ENCODE data around the gene ARF3.
"Not testable (repeated sequence)": the region's sequence is repeated elsewhere in the genome, so short reads cannot be mapped to it uniquely, and the experiment has no call there.

Gene ARF3

GRCh38 chr12:48929551-48929950 is 27.7 kb downstream of the ARF3 start:
- no peak for DNase-seq
- ATAC-seq, result no peak

- no peak for ATAC-seq
- DNase-seq, result no peak
These were observed 30.0 kb downstream of the ARF3 start for GRCh38 chr12:48927261-48927660.

GRCh38 chr12:48925304-48926011 is 31.8 kb downstream of the ARF3 start, which contains the start of gene FKBP11:
TSS of gene FKBP11 (minus strand) at chr12:48925492. CDS start at chr12:48925428, 64 bp downstream.
- DNase-seq (peak; percentile 83), ATAC-seq (peak; percentile 93)

- DNase-seq (peak; percentile 80), ATAC-seq (peak; percentile 75)
These were observed 32.5 kb downstream of the ARF3 start for GRCh38 chr12:48924617-48925303.

GRCh38 chr12:48923117-48923516 is 34.2 kb downstream of the ARF3 start:
- DNase-seq (no peak), ATAC-seq (no peak)

- ATAC-seq (no peak), DNase-seq (peak; percentile 36)
These were observed 39.3 kb downstream of the ARF3 start for GRCh38 chr12:48917857-48918537.

GRCh38 chr12:48910196-48910595 is 47.1 kb downstream of the ARF3 start:
- DNase-seq (no peak), ATAC-seq (no peak)

- not testable (repeated sequence) for DNase-seq, ATAC-seq
These were observed 47.6 kb downstream of the ARF3 start for GRCh38 chr12:48909698-48910097.

GRCh38 chr12:48907245-48907644 is 50.0 kb downstream of the ARF3 start:
- ATAC-seq (no peak), DNase-seq (no peak)

GRCh38 chr12:48903982-48904411 is 53.3 kb downstream of the ARF3 start:
- peak; percentile 88 for DNase-seq
- peak; percentile 94 for ATAC-seq

- ATAC-seq (no peak), DNase-seq (no peak)
These were observed 53.8 kb downstream of the ARF3 start for GRCh38 chr12:48903363-48903981.

GRCh38 chr12:48901278-48901677 is 56.0 kb downstream of the ARF3 start:
- ATAC-seq (no peak), DNase-seq (no peak)

GRCh38 chr12:48899651-48900050 is 57.6 kb downstream of the ARF3 start:
- no peak for ATAC-seq
- no peak for DNase-seq

GRCh38 chr12:48894271-48894670 is 63.0 kb downstream of the ARF3 start:
- DNase-seq, result no peak
- no peak for ATAC-seq

GRCh38 chr12:48890657-48891418 is 66.4 kb downstream of the ARF3 start:
- DNase-seq (peak; percentile 86), ATAC-seq (peak; percentile 96)

- DNase-seq, result no peak
These were observed 67.6 kb downstream of the ARF3 start for GRCh38 chr12:48889679-48890078.

More at GRCh38 chr12:48889679-48890078, 67.6 kb downstream of the ARF3 start:
- no peak for ATAC-seq
